Activated CD4-positive, alpha-beta memory T cell treated with anti-CD3 and anti-CD28 coated beads for 36 hours (primary cell): ENCODE measurements around the gene NPHP4. TPM values are rescaled to one million over a fixed set of nuclear protein-coding genes. Genes with fewer than 3 reads are reported as not detected.

Source experiments
- CTCF ChIA-PET: fragments of 350-600 bp; sonication (Branson Sonifier 250); formaldehyde crosslinking; loops from one replicate; lab custom pipeline; 2021; ENCODE audit warnings: antibody characterized with exemption, inconsistent platforms; lab: Charles Lee
- POLR2A ChIA-PET: fragments of 350-600 bp; sonication (Branson Sonifier 250); formaldehyde crosslinking; loops from one replicate; lab custom pipeline; 2021; ENCODE audit warnings: antibody characterized with exemption; lab: Charles Lee
- DNase-seq: peaks from one replicate; pipeline ENCODE4 v3.0.0-alpha.2; 2020
- H3K27ac Mint-ChIP-seq: one replicate; pipeline ENCODE4 v1.8.0; 2021; ENCODE audit warnings: mixed read lengths
- H3K27me3 Mint-ChIP-seq: one replicate; pipeline ENCODE4 v1.8.0; 2021; ENCODE audit warnings: mixed read lengths
- H3K36me3 Mint-ChIP-seq: one replicate; pipeline ENCODE4 v1.8.0; 2021; ENCODE audit warnings: mixed read lengths
- H3K4me1 Mint-ChIP-seq: one replicate; pipeline ENCODE4 v1.8.0; 2021; ENCODE audit warnings: low read depth, mixed read lengths
- H3K4me3 Mint-ChIP-seq: one replicate; pipeline ENCODE4 v1.8.0; 2021; ENCODE audit warnings: mild to moderate bottlenecking, mixed read lengths
- H3K9me3 Mint-ChIP-seq: one replicate; pipeline ENCODE4 v1.8.0; 2021; ENCODE audit warnings: mixed read lengths
- intact Hi-C: fragments of 100-400 bp; cut with micrococcal nuclease; formaldehyde crosslinking; loops from one replicate; pipeline ENCODE4 v1.15.1; 2023
- total RNA-seq, 2 experiments: library from RNA; stranded (reverse); gene quantifications; one replicate each; pipeline ENCODE4 v1.2.3, GENCODE V29; 2021

The NPHP4 gene
- total RNA-seq, 2 experiments from 2014 or later: 14.0 to 14.6 TPM

GRCh38 chr1:5882367-5883128, 109.7 kb downstream of the NPHP4 start:
- CTCF ChIA-PET: no interaction called here
- no peak for DNase-seq
- H3K9me3 Mint-ChIP-seq: peaks cover 5% of the 10 kb centered on the region
- no peak overlapping the region for H3K27ac Mint-ChIP-seq
- no peak overlapping the region for H3K4me3 Mint-ChIP-seq
- no peaks in the 10 kb centered on the region for H3K27me3 Mint-ChIP-seq
- peaks cover 25% of the 10 kb centered on the region for H3K36me3 Mint-ChIP-seq
- POLR2A ChIA-PET: interaction anchor here (0.5 kb wide), 1 partner anchor 811 kb away, joined by 4 read pairs; no protein-coding TSS in a partner anchor
- no peaks in the 10 kb centered on the region for H3K4me1 Mint-ChIP-seq
- intact Hi-C loops: no loop called here

- Mint-ChIP-seq H3K36me3 (peaks cover 24% of the 10 kb centered on the region), H3K27ac (no peak overlapping the region), H3K4me1 (no peaks in the 10 kb centered on the region), H3K4me3 (no peak overlapping the region), H3K27me3 (no peaks in the 10 kb centered on the region), H3K9me3 (peaks cover 5% of the 10 kb centered on the region)
- POLR2A ChIA-PET: interaction anchor here (0.5 kb wide), 1 partner anchor 812 kb away, joined by 4 read pairs; no protein-coding TSS in a partner anchor
- DNase-seq: no peak
- CTCF ChIA-PET: no interaction called here
- intact Hi-C loops: no loop called here
Measured at GRCh38 chr1:5881526-5882222, 110.6 kb downstream of the NPHP4 start.

GRCh38 chr1:5880630-5881405, 111.4 kb downstream of the NPHP4 start:
- POLR2A ChIA-PET: no interaction called here
- Mint-ChIP-seq H3K4me3 (no peak overlapping the region), H3K4me1 (no peaks in the 10 kb centered on the region), H3K9me3 (peaks cover 5% of the 10 kb centered on the region), H3K27me3 (no peaks in the 10 kb centered on the region), H3K27ac (no peak overlapping the region), H3K36me3 (peaks cover 24% of the 10 kb centered on the region)
- intact Hi-C loops: no loop called here
- DNase-seq: no peak
- CTCF ChIA-PET: no interaction called here

- H3K27me3 Mint-ChIP-seq: no peaks in the 10 kb centered on the region
- H3K36me3 Mint-ChIP-seq: peaks cover 27% of the 10 kb centered on the region
- ChIA-PET POLR2A (no interaction called here), CTCF (no interaction called here)
- intact Hi-C loops: no loop called here
- H3K4me1 Mint-ChIP-seq: no peaks in the 10 kb centered on the region
- no peak overlapping the region for H3K4me3 Mint-ChIP-seq
- no peak overlapping the region for H3K27ac Mint-ChIP-seq
- H3K9me3 Mint-ChIP-seq: peaks cover 5% of the 10 kb centered on the region
- no peak for DNase-seq
Measured at GRCh38 chr1:5879421-5879820, 112.8 kb downstream of the NPHP4 start.

GRCh38 chr1:5878971-5879370, 113.3 kb downstream of the NPHP4 start:
- Mint-ChIP-seq H3K9me3 (peaks cover 5% of the 10 kb centered on the region), H3K4me3 (no peak overlapping the region), H3K27me3 (no peaks in the 10 kb centered on the region), H3K36me3 (peaks cover 27% of the 10 kb centered on the region), H3K27ac (no peak overlapping the region), H3K4me1 (no peaks in the 10 kb centered on the region)
- DNase-seq: no peak
- CTCF ChIA-PET: no interaction called here
- POLR2A ChIA-PET: no interaction called here
- intact Hi-C loops: no loop called here

- no peak overlapping the region for H3K4me3 Mint-ChIP-seq
- H3K4me1 Mint-ChIP-seq: no peaks in the 10 kb centered on the region
- no peaks in the 10 kb centered on the region for H3K27me3 Mint-ChIP-seq
- CTCF ChIA-PET: interaction anchor here (1.2 kb wide), 1 partner anchor 8 kb away, joined by 3 read pairs; no protein-coding TSS in a partner anchor
- no peak overlapping the region for H3K27ac Mint-ChIP-seq
- DNase-seq: no peak
- POLR2A ChIA-PET: no interaction called here
- H3K36me3 Mint-ChIP-seq: peaks cover 27% of the 10 kb centered on the region
- intact Hi-C loops: no loop called here
- H3K9me3 Mint-ChIP-seq: peaks cover 5% of the 10 kb centered on the region
Measured at GRCh38 chr1:5877683-5878530, 114.3 kb downstream of the NPHP4 start.

- Mint-ChIP-seq H3K36me3 (peaks cover 20% of the 10 kb centered on the region), H3K27me3 (no peaks in the 10 kb centered on the region), H3K27ac (no peak overlapping the region), H3K9me3 (peaks cover 5% of the 10 kb centered on the region), H3K4me1 (no peaks in the 10 kb centered on the region), H3K4me3 (no peak overlapping the region)
- POLR2A ChIA-PET: no interaction called here
- intact Hi-C loops: no loop called here
- CTCF ChIA-PET: no interaction called here
- DNase-seq: no peak
Measured at GRCh38 chr1:5877001-5877400, 115.2 kb downstream of the NPHP4 start.

GRCh38 chr1:5876094-5876650, 116.1 kb downstream of the NPHP4 start:
- intact Hi-C loops: no loop called here
- peaks cover 20% of the 10 kb centered on the region for H3K36me3 Mint-ChIP-seq
- DNase-seq: no peak
- CTCF ChIA-PET: no interaction called here
- no peak overlapping the region for H3K27ac Mint-ChIP-seq
- H3K9me3 Mint-ChIP-seq: peaks cover 5% of the 10 kb centered on the region
- no peak overlapping the region for H3K4me3 Mint-ChIP-seq
- POLR2A ChIA-PET: no interaction called here
- no peaks in the 10 kb centered on the region for H3K27me3 Mint-ChIP-seq
- no peaks in the 10 kb centered on the region for H3K4me1 Mint-ChIP-seq

- ChIA-PET CTCF (no interaction called here), POLR2A (no interaction called here)
- Mint-ChIP-seq H3K4me3 (no peak overlapping the region), H3K27me3 (no peaks in the 10 kb centered on the region), H3K36me3 (peaks cover 16% of the 10 kb centered on the region), H3K27ac (no peak overlapping the region), H3K4me1 (no peaks in the 10 kb centered on the region), H3K9me3 (peaks cover 5% of the 10 kb centered on the region)
- no peak for DNase-seq
- intact Hi-C loops: no loop called here
Measured at GRCh38 chr1:5875345-5875910, 116.8 kb downstream of the NPHP4 start.

GRCh38 chr1:5874416-5875110, 117.7 kb downstream of the NPHP4 start:
- Mint-ChIP-seq H3K4me1 (no peaks in the 10 kb centered on the region), H3K9me3 (no peaks in the 10 kb centered on the region), H3K36me3 (peaks cover 7% of the 10 kb centered on the region), H3K4me3 (no peak overlapping the region), H3K27me3 (no peaks in the 10 kb centered on the region), H3K27ac (no peak overlapping the region)
- no peak for DNase-seq
- POLR2A ChIA-PET: no interaction called here
- CTCF ChIA-PET: no interaction called here
- intact Hi-C loops: no loop called here

- DNase-seq: no peak
- no peaks in the 10 kb centered on the region for H3K27me3 Mint-ChIP-seq
- H3K27ac Mint-ChIP-seq: no peak overlapping the region
- peaks cover 3% of the 10 kb centered on the region for H3K36me3 Mint-ChIP-seq
- no peak overlapping the region for H3K4me3 Mint-ChIP-seq
- intact Hi-C loops: no loop called here
- CTCF ChIA-PET: no interaction called here
- peaks cover 6% of the 10 kb centered on the region for H3K9me3 Mint-ChIP-seq
- POLR2A ChIA-PET: no interaction called here
- H3K4me1 Mint-ChIP-seq: no peaks in the 10 kb centered on the region
Measured at GRCh38 chr1:5873556-5873955, 118.7 kb downstream of the NPHP4 start.
